OCI-LY7 (cell line): ENCODE data around the gene TMEM109.

Experiments
- EZH2phosphoT487 ChIP-seq: fragments of 200-600 bp; sonication (generic); IDR thresholded peaks from 2 replicates; pipeline ENCODE4 v1.6.1; 2018; ENCODE audit warnings: low read depth, borderline replicate concordance, mild to moderate bottlenecking, mixed run types, antibody characterized with exemption, low read length, moderate library complexity, mixed read lengths
- TF ChIP-seq, protein P1 (sequence below): fragments of 200-600 bp; sonication (generic); conservative IDR thresholded peaks from 2 replicates; pipeline ENCODE4 v1.5.1; 2014; ENCODE audit warnings: mild to moderate bottlenecking, antibody characterized with exemption, low read length, moderate library complexity, mixed read lengths

- TF ChIP-seq, protein P1, sequence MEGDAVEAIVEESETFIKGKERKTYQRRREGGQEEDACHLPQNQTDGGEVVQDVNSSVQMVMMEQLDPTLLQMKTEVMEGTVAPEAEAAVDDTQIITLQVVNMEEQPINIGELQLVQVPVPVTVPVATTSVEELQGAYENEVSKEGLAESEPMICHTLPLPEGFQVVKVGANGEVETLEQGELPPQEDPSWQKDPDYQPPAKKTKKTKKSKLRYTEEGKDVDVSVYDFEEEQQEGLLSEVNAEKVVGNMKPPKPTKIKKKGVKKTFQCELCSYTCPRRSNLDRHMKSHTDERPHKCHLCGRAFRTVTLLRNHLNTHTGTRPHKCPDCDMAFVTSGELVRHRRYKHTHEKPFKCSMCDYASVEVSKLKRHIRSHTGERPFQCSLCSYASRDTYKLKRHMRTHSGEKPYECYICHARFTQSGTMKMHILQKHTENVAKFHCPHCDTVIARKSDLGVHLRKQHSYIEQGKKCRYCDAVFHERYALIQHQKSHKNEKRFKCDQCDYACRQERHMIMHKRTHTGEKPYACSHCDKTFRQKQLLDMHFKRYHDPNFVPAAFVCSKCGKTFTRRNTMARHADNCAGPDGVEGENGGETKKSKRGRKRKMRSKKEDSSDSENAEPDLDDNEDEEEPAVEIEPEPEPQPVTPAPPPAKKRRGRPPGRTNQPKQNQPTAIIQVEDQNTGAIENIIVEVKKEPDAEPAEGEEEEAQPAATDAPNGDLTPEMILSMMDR: no peak
- no peak for TF ChIP-seq EZH2phosphoT487
Observed at GRCh38 chr11:60934124-60934789, 20.3 kb downstream of the TMEM109 start.
